Aorta (tissue), 5 donors: ENCODE measurements around the gene MKLN1. TPM values are rescaled to one million over a fixed set of nuclear protein-coding genes. Genes with fewer than 3 reads are reported as not detected.

ENCODE experiments used
- ATAC-seq: fragments of 200-7000 bp; cut with Tn5 transposase; one replicate; pipeline ENCODE4 v1.9.1; 2022; ENCODE audit warnings: moderate library complexity; ENCODE audit not compliant: low FRiP score
- DNase-seq, 2 donors: peaks; one replicate each; pipeline ENCODE4 v3.0.0-alpha.2; 2020
- H3K27ac ChIP-seq, 2 donors: one replicate each; pipeline ENCODE4 v1.5.1; 2013; ENCODE audit warnings: low read length in 2 of 2, mild to moderate bottlenecking in 2 of 2, moderate library complexity in 2 of 2, control low read depth in 1 of 2, inconsistent platforms in 1 of 2, low read depth in 1 of 2
- H3K27me3 ChIP-seq, 2 donors: one replicate each; pipeline ENCODE4 v1.6.1; 2013; ENCODE audit warnings: control low read depth in 1 of 2, low read length in 1 of 2, mild to moderate bottlenecking in 1 of 2, moderate library complexity in 1 of 2; ENCODE audit not compliant: insufficient read depth in 2 of 2, control insufficient read depth in 1 of 2
- H3K36me3 ChIP-seq, 2 donors: one replicate each; pipeline ENCODE4 v1.6.1; 2013; ENCODE audit warnings: control low read depth in 1 of 2, low read length in 1 of 2, mild to moderate bottlenecking in 1 of 2; ENCODE audit not compliant: insufficient read depth in 2 of 2, control insufficient read depth in 1 of 2
- H3K4me1 ChIP-seq, 2 donors: one replicate each; pipeline ENCODE4 v1.6.1; 2013; ENCODE audit warnings: low read length in 2 of 2, control low read depth in 1 of 2, mild to moderate bottlenecking in 1 of 2, moderate library complexity in 1 of 2; ENCODE audit not compliant: insufficient read depth in 2 of 2, control insufficient read depth in 1 of 2
- H3K4me3 ChIP-seq, 2 donors: one replicate each; pipeline ENCODE4 v1.5.1; 2013; ENCODE audit warnings: low read length in 2 of 2, control low read depth in 1 of 2, mild to moderate bottlenecking in 1 of 2
- H3K9me3 ChIP-seq: one replicate; pipeline ENCODE4 v1.6.1; 2013; ENCODE audit warnings: mild to moderate bottlenecking, low read length; ENCODE audit not compliant: control insufficient read depth
- WGBS, 2 donors: extraction: QIAGEN DNeasy Blood & Tissue Kit; methylation state at CpG; one replicate each; pipeline ENCODE4 v1.1.7; 2013; 5-methylcytosine and 5-hydroxymethylcytosine counted together
- intact Hi-C, 2 donors: fragments of 100-400 bp; cut with DNase I; formaldehyde crosslinking; loops; one replicate each; pipeline versions ENCODE4 v1.14.2 to v1.15.0; 2022
- polyA plus RNA-seq, 2 donors: library from polyadenylated mRNA; stranded (reverse); fragments of 200-250 nt; gene quantifications; one replicate each; pipeline ENCODE4 v1.2.3, GENCODE V29; 2013
- total RNA-seq, 2 donors: library from RNA; stranded (reverse); fragmentation: NEBNext Ultra II Directional; extraction: Animal tissue kit (Norgen Biotek cat#: 25700); gene quantifications; one replicate each; pipeline ENCODE4 v1.2.1, GENCODE V29; 2021
- donor health status: healthy with polysubstance abuse.
- donor health status: Bipolar disorder and iron deficiency.
- donor health status: DM: no; HTN: no; CAD: no.
- donor health status: DM: no; HTN: no; CAD: no.
- donor health status: DM: yes; HTN: yes; CAD: no.

Gene MKLN1
- total and polyA plus RNA-seq, 4 donors: 11.5 to 91.6 (median 45.2) TPM

DNA sequence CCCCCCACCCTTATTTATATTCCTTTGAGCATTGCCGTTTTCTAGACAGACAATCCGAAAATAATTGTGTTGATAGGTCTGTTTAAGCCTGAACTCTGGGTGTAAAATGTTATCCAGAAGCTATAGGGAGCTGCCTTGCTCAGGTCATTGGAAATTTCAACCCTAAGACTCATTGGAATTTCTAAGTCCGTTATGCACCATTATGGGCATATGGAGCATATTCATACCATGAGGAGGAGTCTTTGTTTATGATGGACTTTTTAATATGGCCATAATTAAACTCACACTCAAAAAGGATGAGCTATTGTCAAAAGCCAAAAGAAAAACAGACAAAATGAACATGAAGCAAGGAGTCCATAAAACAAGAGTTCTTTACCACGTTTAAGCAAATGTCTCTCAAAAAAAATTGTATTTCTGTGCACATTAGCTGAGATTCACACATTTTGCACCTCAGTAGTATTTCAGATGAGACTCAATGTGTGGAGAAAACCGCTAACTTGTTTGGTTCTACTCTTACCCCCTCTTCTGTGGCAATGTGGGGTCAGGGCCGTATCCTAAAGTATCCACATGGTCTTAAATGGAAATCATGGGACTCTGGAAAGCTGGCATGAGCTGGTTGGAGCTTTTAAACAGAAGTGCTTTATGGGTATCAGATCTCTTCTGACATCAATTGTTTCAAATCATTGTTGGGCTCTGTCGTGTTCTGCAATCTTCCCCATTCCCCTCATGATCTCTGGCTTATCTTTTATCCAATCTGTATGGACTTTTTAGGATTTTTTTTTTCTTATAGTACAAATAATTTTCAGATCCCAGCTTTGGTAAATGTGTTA lies 168.2 kb downstream of the MKLN1 start:
- intact Hi-C loops: no loop called here
- no peaks in the 10 kb centered on the region for H3K27me3 ChIP-seq
- no peak overlapping the region for H3K27ac ChIP-seq
- ATAC-seq: no peak
- H3K9me3 ChIP-seq: no peaks in the 10 kb centered on the region
- WGBS, 2 donors: 79 to 95% methylated on average over 7 of the region's 7 CpGs
- H3K36me3 ChIP-seq: peaks cover 0 to 3% of the 10 kb centered on the region in 2 donors
- no peak for DNase-seq
- no peak overlapping the region for H3K4me3 ChIP-seq
- H3K4me1 ChIP-seq: peaks cover 0 to 4% of the 10 kb centered on the region in 2 donors

DNA sequence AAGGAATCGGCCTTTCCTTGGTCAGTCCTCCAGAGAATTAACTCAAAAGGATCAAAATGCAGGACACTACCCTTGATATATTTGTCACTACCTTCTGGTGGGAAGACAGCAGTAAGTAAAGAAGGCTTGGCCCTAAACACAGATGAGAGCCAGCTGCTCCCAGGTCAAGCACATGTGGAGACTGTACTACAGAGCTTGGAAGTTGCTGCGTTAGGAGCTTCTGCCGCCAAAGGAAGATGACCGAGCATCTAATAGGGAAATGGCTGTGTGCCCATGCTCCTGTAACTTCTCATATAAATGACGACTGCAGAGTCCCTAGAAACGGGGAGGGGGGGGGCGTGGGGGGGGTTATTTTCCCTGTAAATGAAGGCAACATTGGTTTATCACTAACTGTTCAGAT lies 169.8 kb downstream of the MKLN1 start:
- no peak overlapping the region for H3K27ac ChIP-seq
- no peak for ATAC-seq
- no peak overlapping the region for H3K4me3 ChIP-seq
- intact Hi-C loops: no loop called here
- DNase-seq: no peak
- no peaks in the 10 kb centered on the region for H3K9me3 ChIP-seq
- 71 to 72% methylated on average over 7 of the region's 7 CpGs for WGBS, 2 donors
- H3K4me1 ChIP-seq: peaks cover 0 to 4% of the 10 kb centered on the region in 2 donors
- no peaks in the 10 kb centered on the region for H3K27me3 ChIP-seq
- H3K36me3 ChIP-seq: peaks cover 0 to 3% of the 10 kb centered on the region in 2 donors

DNA sequence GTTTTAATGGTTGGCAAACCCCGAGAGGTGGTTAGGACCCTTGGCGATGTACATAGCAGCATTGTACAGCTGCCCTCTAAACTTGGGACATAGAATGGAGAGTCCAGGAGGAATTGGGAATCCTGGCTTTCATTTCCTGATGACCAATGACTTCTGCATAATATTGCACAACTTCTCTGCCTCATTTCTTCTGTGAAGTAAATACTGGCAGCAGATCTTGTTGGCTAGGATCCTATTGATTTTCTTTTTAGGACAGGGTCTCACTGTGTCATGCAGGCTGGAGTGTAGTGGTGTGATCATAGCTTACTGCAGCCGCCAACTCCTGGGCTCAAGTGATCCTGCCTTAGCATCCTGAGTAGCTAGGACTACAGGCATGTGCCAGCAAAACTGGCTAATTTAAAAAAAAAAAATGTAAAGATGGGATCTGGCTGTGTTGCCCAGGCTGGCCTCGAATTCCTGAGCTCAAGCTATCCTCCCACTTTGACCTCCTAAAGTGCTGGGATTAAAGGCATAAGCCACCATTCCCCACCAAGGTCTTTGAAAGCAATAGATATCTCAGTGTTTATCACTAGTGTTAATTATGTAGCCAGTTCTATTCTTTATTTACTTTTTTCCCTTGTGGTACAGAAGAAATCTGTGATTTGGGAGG lies 170.7 kb downstream of the MKLN1 start:
- intact Hi-C loops: no loop called here
- Histone ChIP-seq H3K4me3 (no peak overlapping the region), H3K9me3 (no peaks in the 10 kb centered on the region), H3K27ac (no peak overlapping the region), H3K36me3 (peaks cover 0 to 3% of the 10 kb centered on the region in 2 donors), H3K4me1 (peaks cover 0 to 4% of the 10 kb centered on the region in 2 donors), H3K27me3 (no peaks in the 10 kb centered on the region)
- ATAC-seq (peak; percentile 45), DNase-seq (no peak)
- WGBS, 2 donors: 88 to 92% methylated on average over 4 of the region's 4 CpGs

DNA sequence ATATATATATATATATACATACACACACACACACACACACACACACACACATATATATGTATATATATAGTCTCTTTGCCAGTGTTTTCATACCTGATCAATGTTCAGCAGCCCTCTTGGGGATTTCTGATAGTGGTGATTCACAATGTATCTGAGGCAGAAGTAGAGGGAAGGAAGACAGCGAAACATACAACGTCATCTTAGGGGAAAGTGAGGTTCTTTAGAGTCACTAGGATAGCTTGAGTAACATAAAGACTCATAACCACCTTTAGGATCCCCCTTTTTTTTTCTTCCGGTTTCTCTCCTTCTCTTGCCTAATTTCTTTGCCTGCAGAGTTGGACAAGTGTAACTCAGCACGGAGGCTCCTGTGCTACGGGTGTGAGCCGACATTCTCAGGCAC lies 172.1 kb downstream of the MKLN1 start:
- peaks cover 0 to 4% of the 10 kb centered on the region in 2 donors for H3K4me1 ChIP-seq
- peaks cover 0 to 3% of the 10 kb centered on the region in 2 donors for H3K36me3 ChIP-seq
- H3K4me3 ChIP-seq: no peak overlapping the region
- no peaks in the 10 kb centered on the region for H3K27me3 ChIP-seq
- H3K27ac ChIP-seq: no peak overlapping the region
- ATAC-seq: no peak
- no peaks in the 10 kb centered on the region for H3K9me3 ChIP-seq
- 93 to 95% methylated on average over 6 of the region's 6 CpGs for WGBS, 2 donors
- intact Hi-C loops: no loop called here
- DNase-seq: no peak

DNA sequence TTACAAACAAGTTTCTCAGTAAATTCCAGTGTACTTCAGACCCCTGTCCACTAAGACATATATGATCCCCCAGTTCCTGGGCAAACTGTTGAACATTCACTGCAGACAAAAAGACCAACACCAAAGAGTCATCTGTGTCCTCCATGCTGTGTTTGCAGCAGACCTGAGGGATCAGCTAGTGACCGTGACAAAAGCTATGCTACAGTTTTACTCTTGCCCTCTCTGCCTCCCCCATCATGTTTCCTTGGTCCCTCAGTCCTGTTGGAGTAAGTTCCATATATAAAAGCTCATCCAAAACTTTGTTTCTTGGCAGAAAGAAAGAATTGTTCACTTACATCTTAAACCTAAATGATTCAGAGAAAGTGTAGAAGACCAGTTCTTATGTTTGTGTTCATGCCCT lies 172.7 kb downstream of the MKLN1 start:
- H3K4me3 ChIP-seq: no peak overlapping the region
- H3K9me3 ChIP-seq: no peaks in the 10 kb centered on the region
- H3K36me3 ChIP-seq: peaks cover 0 to 3% of the 10 kb centered on the region in 2 donors
- intact Hi-C loops: no loop called here
- DNase-seq (no peak), ATAC-seq (no peak)
- peaks cover 0 to 4% of the 10 kb centered on the region in 2 donors for H3K4me1 ChIP-seq
- no peaks in the 10 kb centered on the region for H3K27me3 ChIP-seq
- WGBS, 2 donors: 93 to 100% methylated on average over 1 of the region's 1 CpG
- H3K27ac ChIP-seq: no peak overlapping the region

DNA sequence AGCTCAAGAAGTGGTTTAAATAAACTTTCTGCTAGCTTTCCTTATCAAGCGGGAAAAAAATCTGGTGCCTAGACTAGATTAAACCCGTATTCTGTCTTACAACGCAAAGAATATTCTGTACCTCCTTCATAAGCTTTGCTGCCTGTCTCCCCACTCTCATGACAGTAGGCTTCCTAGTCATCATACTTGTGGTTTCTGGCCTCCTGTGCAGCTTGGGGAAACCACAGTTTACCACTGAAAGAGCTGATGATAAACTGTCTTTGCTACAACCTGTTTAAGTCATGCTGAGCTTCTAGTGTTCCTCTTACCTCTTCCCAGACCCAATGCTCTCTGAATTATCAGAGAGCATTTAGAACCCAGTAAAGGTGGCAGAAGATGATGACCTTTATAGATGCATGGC lies 173.7 kb downstream of the MKLN1 start:
- no peak for DNase-seq
- H3K36me3 ChIP-seq: peaks cover 0 to 3% of the 10 kb centered on the region in 2 donors
- H3K4me1 ChIP-seq: peaks cover 0 to 4% of the 10 kb centered on the region in 2 donors
- 66 to 81% methylated on average over 3 of the region's 3 CpGs for WGBS, 2 donors
- H3K27ac ChIP-seq: no peak overlapping the region
- intact Hi-C loops: no loop called here
- no peak overlapping the region for H3K4me3 ChIP-seq
- no peak for ATAC-seq
- no peaks in the 10 kb centered on the region for H3K27me3 ChIP-seq
- no peaks in the 10 kb centered on the region for H3K9me3 ChIP-seq

DNA sequence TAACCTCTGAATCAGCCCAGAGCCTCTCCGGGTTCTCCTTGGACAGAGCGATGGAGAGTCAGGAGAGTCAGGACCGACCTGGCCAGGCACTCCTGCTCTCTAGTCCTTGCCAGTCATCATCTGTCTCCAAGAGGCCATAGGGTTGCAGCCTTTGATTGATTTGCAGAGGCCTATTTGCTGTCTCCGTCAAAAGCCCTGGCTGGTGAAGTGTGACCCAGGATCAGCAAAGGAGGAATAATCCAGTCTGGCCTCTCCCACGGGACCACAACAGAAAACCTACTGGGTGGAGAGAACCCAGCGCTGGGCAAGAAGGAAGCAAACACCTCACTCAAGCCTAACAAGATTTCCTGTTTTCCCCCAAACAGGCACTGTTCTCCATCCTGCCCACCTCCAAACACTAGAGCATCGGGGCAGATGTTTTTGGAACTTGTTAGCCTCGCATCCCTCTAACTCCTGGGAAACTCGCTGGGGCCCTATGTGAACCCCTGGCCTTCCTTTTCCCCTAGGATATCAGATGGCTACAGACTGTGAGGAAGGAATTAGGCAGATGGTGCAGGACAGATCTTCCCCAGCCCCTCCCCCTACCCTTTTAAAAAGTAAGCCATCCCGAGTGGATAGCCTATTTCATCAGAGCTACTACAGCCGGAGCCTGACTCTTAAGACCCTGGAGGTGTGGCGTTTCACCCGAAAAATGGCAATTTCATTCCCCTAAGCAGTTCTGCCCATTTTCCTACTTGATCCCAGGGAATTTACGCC lies 174.4 kb downstream of the MKLN1 start:
- peak in 1 of 2 donors; percentile 36 for DNase-seq
- Histone ChIP-seq H3K4me1 (peaks cover 0 to 4% of the 10 kb centered on the region in 2 donors), H3K36me3 (peaks cover 0 to 3% of the 10 kb centered on the region in 2 donors), H3K4me3 (no peak overlapping the region), H3K9me3 (no peaks in the 10 kb centered on the region), H3K27me3 (no peaks in the 10 kb centered on the region), H3K27ac (no peak overlapping the region)
- 84 to 86% methylated on average over 14 of the region's 14 CpGs for WGBS, 2 donors
- intact Hi-C loops: no loop called here
- ATAC-seq: no peak

DNA sequence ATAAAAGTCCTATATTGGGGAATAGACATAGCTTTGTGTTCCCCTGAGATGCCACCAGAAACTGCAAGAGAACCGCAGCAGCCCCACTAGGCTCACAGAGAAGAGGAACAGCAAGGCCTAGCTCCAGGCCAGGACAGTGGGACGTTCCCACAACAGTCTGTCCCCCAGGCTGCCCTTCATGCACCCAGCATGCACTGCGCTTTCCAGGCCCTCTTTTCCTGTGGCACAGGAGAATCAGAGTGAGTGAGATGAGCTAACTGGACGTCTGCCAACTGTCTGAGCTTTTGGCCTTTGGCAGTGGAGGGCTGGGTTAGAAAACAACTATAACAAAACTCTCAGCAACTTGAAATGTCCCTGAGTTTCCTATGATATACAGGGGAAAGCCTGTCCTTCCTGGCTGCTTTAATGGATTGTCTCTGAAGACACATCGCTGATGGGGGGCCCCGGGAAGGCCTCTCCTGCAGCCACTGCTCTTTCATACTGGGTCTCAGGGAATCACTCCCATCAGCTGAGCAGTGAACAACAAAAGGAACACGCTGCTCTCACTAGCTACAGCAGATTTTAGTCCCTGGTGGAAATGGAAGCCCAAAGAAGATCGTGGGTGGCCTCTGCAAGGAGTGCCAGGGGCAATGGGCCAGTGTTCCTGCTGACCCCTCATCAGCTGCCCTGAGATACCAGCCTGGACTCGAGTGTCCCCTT lies 175.3 kb downstream of the MKLN1 start:
- Histone ChIP-seq H3K4me3 (no peak overlapping the region), H3K9me3 (no peaks in the 10 kb centered on the region), H3K27me3 (no peaks in the 10 kb centered on the region), H3K36me3 (peaks cover 0 to 1% of the 10 kb centered on the region in 2 donors), H3K27ac (no peak overlapping the region), H3K4me1 (no peaks in the 10 kb centered on the region)
- 61 to 63% methylated on average over 9 of the region's 9 CpGs for WGBS, 2 donors
- intact Hi-C loops: no loop called here
- peak; percentile 28 for ATAC-seq
- DNase-seq: peak; percentile 45 to 73
